RPMI8226 (cell line): ENCODE measurements around the gene BTBD2.

ENCODE experiments used
- DNase-seq: peaks from one replicate; pipeline ENCODE4 v3.0.0-alpha.2; 2015

Gene BTBD2

GRCh38 chr19:2015608-2015950 is at the start of gene BTBD2:
BTBD2 (minus strand) TSS chr19:2015714; CDS start chr19:2015703, 11 bp downstream.
- DNase-seq, result peak; percentile 78

DNA sequence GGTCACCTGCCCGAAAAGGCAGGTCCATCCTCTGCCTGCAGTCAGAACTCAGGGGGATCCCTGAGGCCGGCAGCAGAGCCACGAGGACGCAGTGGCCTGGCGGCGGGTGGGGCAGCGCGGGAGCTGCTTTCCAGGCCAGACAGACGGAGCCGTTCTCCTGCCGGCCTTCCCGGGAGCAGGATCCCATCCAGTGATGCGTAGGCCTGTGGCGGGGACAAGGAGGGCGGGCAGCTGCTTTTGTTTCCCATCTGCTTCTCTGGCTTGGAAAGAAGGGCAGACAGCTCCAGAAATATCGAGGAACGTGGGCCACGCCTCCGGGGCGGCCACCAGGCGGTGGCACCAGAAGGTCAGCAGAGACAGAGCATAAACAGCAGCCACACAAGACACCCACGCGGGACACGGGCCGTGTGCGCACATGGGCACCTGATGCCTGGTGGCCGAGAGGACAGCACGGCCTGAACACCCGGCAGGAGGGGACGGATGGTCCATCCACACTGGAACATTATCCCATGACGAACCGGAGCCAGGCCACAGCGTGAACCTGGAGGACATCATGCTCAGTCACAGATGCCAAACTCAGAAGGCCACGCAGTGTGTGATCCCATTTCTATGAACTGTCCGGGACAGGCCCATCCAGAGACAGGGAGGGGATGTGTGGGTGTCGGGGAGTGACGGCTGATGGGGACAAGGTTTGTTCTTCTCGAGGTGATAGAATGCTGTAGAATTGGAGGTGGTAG is 49.4 kb upstream of the BTBD2 start:
- DNase-seq, result no peak

DNA sequence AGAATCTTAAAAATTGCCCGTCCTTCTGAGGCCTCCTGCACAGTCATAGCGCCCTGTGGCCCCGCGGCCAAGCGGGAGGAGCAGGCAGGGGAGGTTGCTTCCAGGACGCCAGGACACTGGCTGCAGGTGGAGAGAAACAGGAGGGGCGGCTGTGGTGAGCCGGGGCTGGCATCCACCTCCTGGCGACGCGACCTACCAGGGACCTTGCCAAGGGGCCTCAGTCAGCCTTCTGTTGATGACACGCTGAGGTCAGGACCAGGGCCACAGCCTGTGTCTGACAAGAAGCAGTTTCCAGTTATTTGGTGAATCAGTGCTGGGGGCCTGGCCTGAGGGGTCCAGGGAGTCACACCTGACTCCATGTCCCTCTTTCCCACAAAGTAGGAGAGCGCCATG is 48.9 kb upstream of the BTBD2 start:
- no peak for DNase-seq

DNA sequence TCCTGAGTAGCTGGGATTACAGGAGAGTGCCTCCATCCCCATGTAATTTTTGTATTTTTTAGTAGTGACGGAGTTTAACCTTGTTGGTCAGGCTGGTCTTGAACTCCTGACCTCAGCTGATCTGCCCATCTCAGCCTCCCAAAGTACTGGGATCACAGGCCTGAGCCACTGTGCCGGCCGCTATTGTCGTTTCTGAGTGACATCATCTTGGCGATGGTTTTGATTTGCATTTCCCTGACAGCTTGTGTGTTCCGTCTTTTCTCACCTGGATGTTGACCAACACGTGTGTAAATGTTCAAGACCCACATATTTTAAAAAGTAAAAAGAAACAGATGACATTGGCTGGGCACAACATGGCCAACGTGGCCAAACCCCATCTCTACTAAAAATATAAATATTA is 48.3 kb upstream of the BTBD2 start:
- DNase-seq, result no peak

- no peak for DNase-seq
Measured at GRCh38 chr19:2062770-2063169, 47.3 kb upstream of the BTBD2 start.

- DNase-seq, result no peak
Measured at GRCh38 chr19:2062389-2062729, 46.8 kb upstream of the BTBD2 start.

DNA sequence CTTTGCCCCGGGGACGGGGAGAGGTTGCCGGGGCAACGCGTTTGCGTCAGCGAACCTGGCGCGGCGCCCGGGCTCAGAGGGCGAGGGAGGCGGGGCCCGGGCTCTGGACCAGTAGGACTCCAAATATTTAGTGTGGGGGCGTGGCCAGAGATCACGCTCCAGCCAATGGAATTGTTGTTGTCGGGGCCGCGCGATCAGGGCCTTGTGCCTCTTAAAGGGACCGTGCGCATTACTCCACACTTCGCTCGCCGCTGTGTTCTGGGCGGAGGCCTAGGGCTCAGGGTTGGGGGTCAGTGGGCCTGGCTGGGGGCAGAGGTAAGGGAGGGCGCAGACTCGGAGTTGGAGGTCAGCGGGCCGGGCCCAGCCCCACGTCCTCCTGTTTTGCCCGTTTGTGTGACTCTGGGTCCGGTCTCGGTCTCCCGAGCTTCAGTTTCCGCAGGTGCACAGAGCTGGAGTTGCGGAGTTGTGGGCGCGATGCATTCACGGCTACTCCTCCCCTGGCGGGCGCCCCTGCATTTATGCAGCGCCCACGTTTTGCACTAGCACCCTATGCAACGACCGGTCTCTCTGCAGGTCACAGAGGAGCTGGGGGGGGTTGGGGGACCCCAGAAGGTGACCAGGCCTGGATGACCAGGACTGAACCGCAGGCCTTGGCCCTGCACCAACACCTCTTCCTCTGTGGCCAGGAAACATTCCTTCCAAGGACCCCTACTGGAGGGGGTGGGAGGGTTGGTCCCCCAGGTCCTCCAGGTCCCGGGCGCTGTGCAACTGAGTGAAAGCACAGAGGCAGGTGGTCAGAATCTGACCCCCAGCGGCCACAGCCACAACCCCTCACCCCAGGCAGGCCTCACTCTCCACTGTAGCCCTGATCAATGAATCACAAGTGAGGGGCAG is 46.2 kb upstream of the BTBD2 start:
- DNase-seq, result peak; percentile 100

- DNase-seq, result peak; percentile 90
Measured at GRCh38 chr19:2060884-2061494, 45.5 kb upstream of the BTBD2 start.

GRCh38 chr19:2059422-2060201 is 44.1 kb upstream of the BTBD2 start:
- no peak for DNase-seq

- no peak for DNase-seq
Measured at GRCh38 chr19:2058570-2059421, 43.3 kb upstream of the BTBD2 start.

DNA sequence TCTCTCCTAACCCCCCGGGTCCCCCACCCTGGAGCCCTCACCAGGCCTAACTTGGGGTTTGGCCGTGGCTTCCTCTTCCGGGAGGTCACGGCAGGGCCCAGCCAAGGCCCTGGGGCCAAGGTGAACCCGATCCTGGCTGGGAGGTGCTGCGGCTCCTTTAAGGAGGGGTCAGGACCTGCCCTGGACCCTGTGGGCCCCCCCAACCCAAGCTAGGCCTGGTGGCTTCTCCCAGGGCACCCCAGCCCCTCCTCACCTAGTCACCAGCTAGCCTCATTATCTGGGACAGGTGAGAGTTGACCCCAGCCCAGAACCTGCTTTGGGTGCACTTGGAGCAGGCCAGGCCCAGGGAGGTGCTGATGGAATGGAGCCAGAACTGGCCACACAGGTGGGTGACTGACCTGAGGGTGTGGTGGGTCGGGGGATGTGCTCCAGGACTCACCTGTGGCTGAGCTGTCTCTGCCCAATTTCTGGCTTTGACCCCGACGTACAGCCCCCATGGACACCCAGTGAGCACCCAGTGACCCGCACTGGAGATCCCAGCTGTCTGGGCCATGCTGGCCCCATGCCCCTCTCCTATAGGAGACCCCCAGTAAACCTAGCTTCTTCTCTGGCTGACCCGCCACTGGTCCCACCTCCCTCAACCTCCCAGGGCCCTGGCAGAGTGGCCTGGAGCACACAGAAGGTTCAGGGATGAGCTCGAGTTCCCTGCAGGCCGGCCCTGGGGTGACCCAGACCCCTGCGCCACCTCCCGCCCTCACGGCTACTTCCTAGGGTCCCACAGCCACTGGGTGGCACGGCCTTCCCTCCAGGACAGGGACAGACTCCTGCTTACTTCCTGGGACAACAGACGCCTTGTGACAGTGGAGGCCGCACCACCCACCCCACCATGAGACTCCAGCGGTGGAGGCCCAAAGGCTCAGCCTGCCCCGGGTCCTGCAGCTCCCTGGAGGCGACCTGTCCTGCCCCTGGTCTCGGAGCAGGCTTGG is 42.3 kb upstream of the BTBD2 start:
- no peak for DNase-seq

DNA sequence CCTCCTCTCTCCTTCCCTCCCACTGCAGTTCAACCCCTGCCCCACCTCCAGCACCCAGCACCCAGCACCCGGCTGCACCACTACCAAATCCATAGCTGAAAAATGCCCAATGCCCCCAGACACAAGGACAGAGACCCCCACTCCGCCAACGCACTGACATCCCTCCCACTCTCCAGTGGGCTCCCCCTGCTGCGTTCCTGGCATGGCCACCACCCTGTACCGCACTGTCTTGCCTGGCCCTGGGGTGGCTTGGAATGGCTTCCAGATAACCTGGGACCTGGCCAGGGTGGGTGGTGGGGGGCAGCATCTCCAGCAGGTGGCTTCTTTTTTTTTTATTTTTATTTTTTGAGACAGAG is 41.3 kb upstream of the BTBD2 start:
- DNase-seq, result no peak

DNA sequence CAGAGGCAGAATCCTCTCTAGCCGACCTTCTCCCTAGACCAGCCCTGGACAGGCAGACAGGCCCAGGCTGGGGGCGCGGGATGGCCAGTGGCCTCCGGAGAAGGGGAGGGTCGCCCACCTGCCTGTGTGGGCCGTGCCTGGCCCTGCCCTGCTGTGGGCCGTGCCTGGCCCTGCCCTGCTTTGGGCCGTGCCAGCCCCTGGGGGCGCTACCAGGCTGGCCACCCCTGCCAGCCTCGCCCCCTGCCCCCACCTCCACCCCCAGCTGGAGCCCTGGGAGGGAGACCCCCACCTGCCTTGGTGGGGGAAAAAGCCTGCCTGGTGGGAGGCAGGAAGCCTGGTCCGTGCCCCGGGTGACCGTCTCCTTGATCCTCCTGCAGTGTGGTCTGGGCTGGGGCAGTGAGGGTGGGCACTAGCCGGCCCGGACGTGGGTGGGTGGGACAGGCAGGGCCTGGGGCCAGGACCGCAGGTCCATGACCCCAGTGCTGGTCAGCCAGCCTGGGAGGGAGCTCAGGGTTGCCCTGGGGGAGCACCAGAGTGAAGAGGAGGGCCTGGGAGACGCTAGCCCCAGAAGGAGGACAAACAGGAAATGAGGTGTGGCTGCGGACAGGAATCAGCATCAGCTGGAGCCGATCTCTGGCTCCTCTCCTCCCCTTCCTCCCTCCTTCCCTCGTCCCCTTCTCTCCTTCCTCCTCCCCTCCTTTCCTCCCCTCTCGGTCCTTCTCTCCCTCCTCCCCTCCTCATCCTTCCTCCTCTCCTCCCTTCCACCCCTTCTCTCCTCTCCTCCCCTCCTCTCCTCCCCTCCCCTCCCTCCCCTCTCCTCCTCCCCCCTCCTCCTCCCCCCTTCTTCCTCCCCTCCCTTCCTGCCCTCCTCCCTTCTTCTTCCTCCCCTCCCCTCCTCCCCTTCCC is 40.7 kb upstream of the BTBD2 start:
- DNase-seq, result peak; percentile 66

- no peak for DNase-seq
Measured at GRCh38 chr19:2054763-2055162, 39.2 kb upstream of the BTBD2 start.

- DNase-seq, result no peak
Measured at GRCh38 chr19:2053601-2054389, 38.3 kb upstream of the BTBD2 start.

DNA sequence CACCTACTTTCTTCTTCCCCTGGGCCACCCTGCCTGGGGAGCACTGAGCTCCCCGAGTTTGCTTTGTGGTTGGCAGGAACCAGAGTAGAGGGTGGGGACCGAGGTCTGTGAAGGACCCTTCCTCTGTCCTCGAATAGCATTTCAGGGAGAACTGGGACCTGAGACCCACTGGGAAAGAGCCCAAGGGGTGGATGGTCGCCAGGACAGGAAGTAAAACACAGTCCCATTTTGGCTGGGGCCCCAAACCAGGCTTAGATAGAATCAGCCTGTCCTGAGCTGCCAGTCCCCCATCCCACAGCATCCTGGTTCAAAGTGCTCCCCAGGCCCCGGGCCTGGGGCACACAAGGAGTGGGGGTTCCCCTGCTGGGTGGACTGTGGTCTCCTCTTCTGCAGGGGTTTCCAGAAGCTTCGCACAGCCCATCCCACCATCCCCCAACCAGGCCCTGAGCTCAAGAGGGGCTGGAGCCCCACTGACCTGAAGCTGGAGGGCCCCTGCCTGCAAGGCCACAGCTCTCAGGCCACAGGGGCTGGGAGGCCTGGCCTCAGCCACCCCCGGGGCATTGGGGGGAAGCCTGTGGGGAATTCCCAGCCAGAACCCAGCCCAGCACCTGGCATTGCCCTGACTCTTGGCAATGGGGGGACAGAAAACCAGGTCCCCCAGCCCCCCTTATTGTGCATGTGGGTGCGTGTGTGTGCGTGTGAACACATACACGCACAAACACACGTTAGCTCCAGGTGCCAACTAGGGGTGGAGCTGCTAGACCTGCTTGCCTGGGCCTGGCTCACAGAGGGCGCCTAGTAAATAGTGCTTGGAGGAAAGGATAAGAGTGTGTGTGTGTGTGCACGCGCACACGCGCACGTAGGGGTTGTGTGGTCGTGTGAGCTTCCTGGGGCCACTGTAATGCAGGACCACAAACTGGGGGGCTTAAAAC is 36.5 kb upstream of the BTBD2 start:
- peak; percentile 76 for DNase-seq

DNA sequence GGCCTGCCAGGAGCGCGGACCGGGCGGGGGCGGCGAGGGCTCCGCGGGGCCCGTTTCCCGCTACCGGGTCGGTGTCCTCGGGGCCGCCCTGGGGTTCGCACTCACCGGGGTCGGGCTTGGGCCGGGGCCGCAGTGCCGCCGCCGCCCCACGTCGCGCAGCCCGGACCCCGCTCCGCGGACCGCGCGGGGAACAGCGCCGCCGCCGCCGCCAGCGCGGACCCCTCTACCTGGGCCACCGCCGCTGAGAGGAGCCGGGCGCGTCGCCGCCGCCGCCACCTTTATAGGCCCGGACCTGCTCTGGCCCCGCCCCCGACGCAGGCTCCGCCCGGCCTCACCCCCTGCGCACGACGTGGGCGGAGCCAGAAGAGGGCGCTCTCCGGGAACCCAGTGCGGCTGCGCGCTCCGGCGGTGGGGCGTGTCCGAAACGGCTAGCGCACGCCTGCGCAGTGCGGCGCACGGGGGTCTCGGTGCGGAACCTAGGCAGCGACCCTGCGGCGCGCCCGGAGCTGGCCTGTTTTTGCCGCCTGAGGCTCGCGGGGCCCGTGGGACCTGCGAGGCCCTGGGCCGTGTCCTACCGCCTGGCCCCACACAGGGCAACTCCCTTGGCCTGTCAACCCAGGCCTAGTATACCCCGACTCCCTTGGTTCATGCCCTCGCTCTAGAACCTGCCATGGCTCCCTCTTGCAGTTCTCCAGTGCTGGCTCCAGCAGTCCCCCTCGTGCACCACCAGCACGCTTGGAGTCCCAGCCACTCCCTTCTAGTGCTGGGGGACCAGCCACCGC is 35.7 kb upstream of the BTBD2 start, which contains the start of gene MKNK2:
Gene MKNK2 (minus strand): TSS at position 254 of the 782 bp plus-strand sequence. CDS start 393 bp downstream, outside the sequence.
- peak; percentile 92 for DNase-seq
